Upper lobe of left lung (tissue), 6 donors: ENCODE results near the gene MBD3. TPM values are rescaled to one million over a fixed set of nuclear protein-coding genes. Genes with fewer than 3 reads are reported as not detected.
A peak's percentile ranks its signal among the peaks of the same experiment; 100 is the strongest.

ENCODE experiments used
- ATAC-seq, 2 donors: fragments of 200-7000 bp; cut with Tn5 transposase; one replicate each; pipeline ENCODE4 v1.9.1; 2022; ENCODE audit warnings: mild to moderate bottlenecking in 2 of 2, moderate library complexity in 2 of 2; ENCODE audit not compliant: low FRiP score in 2 of 2
- DNase-seq, 2 donors: peaks; one replicate each; pipeline ENCODE4 v3.0.0-alpha.2; 2019 to 2020
- H3K27ac ChIP-seq, 4 donors: fragments of 200-600 bp; sonication (generic); one replicate each; pipeline ENCODE4 v1.5.1; 2016 to 2019
- H3K27me3 ChIP-seq, 4 donors: fragments of 200-600 bp; sonication (generic); one replicate each; pipeline ENCODE4 v1.5.1; 2017 to 2019
- H3K36me3 ChIP-seq, 4 donors: fragments of 200-600 bp; sonication (generic); one replicate each; pipeline ENCODE4 v1.5.1; 2016 to 2019
- H3K4me1 ChIP-seq, 4 donors: fragments of 200-600 bp; sonication (generic); one replicate each; pipeline ENCODE4 v1.5.1; 2018 to 2019
- H3K4me3 ChIP-seq, 4 donors: fragments of 200-600 bp; sonication (generic); one replicate each; pipeline ENCODE4 v1.5.1; 2017 to 2019; ENCODE audit warnings: mild to moderate bottlenecking in 2 of 4, moderate library complexity in 1 of 4
- H3K9me3 ChIP-seq, 4 donors: fragments of 200-600 bp; sonication (generic); one replicate each; pipeline ENCODE4 v1.5.1; 2018 to 2019
- CTCF ChIP-seq, 6 experiments: fragments of 450-650 bp in 4 of 6; fragments of 200-600 bp in 2 of 6; sonication (generic) in 2 of 6; IDR thresholded peaks; one replicate each; pipeline ENCODE4 v1.5.1; 2016 to 2019; ENCODE audit warnings: antibody characterized with exemption in 6 of 6
- EP300 ChIP-seq, 4 donors: sonication (generic); formaldehyde crosslinking; IDR thresholded peaks; one replicate each; pipeline ENCODE4 v1.5.1; 2017; ENCODE audit warnings: antibody characterized with exemption in 4 of 4, control low read depth in 2 of 4
- POLR2A ChIP-seq, 4 donors: fragments of 450-650 bp; IDR thresholded peaks; one replicate each; pipeline ENCODE4 v1.5.1; 2016 to 2017; ENCODE audit warnings: antibody characterized with exemption in 4 of 4, mild to moderate bottlenecking in 2 of 4
- POLR2AphosphoS5 ChIP-seq, 2 donors: sonication (generic); formaldehyde crosslinking; IDR thresholded peaks; one replicate each; pipeline ENCODE4 v1.5.1; 2017; ENCODE audit warnings: antibody characterized with exemption in 2 of 2
- WGBS, 2 donors: methylation state at CpG; one replicate each; pipeline ENCODE4 v1.1.5; 2017 to 2018; 5-methylcytosine and 5-hydroxymethylcytosine counted together
- total RNA-seq, 6 donors: library from RNA; depleted of rRNA in 4 of 6; stranded (reverse); fragments of >200 nt in 4 of 6; gene quantifications; one replicate each; pipeline versions ENCODE4 v1.1.0 to v1.2.1, GENCODE V29; 2016 to 2021
- donor health status: DM: no; HTN: no; CAD: no; lungs with moderate emphysema.
- donor health status: DM: no; HTN: yes; CAD: no; lungs with severe emphysema.

The MBD3 gene
- total RNA-seq, 6 donors from 2014 or later, result 65.1 to 158 (median 107) TPM

- Histone ChIP-seq H3K36me3 (peaks cover 8 to 29% (median 24%) of the 10 kb centered on the region in 4 donors), H3K4me3 (no peak overlapping the region), H3K27me3 (no peaks in the 10 kb centered on the region), H3K4me1 (peaks cover 29 to 46% (median 33%) of the 10 kb centered on the region in 4 donors), H3K27ac (no peak overlapping the region), H3K9me3 (no peaks in the 10 kb centered on the region)
- ATAC-seq (no peak), DNase-seq (no peak)
- no peak for TF ChIP-seq POLR2AphosphoS5 (IDR thresholded peaks at IDR 0.05)
- no peak for TF ChIP-seq EP300 (IDR thresholded peaks at IDR 0.05)
- TF ChIP-seq POLR2A (IDR thresholded peaks at IDR 0.05), result no peak
- no peak for TF ChIP-seq CTCF (IDR thresholded peaks at IDR 0.05)
- WGBS, 2 donors, result 91 to 92% methylated on average over 21 of the region's 21 CpGs
Measured at GRCh38 chr19:1602091-1602707, 9.5 kb upstream of the MBD3 start.

GRCh38 chr19:1601613-1602064 is 9.0 kb upstream of the MBD3 start:
- 91 to 93% methylated on average over 14 of the region's 14 CpGs for WGBS, 2 donors
- TF ChIP-seq CTCF (IDR thresholded peaks at IDR 0.05) (no peak), EP300 (IDR thresholded peaks at IDR 0.05) (no peak), POLR2A (IDR thresholded peaks at IDR 0.05) (no peak), POLR2AphosphoS5 (IDR thresholded peaks at IDR 0.05) (no peak)
- no peaks in the 10 kb centered on the region for H3K9me3 ChIP-seq
- no peak overlapping the region for H3K27ac ChIP-seq
- no peaks in the 10 kb centered on the region for H3K27me3 ChIP-seq
- DNase-seq (no peak), ATAC-seq (no peak)
- peaks cover 9 to 35% (median 28%) of the 10 kb centered on the region in 4 donors for H3K36me3 ChIP-seq
- H3K4me3 ChIP-seq, result no peak overlapping the region
- peaks cover 27 to 44% (median 31%) of the 10 kb centered on the region in 4 donors for H3K4me1 ChIP-seq

GRCh38 chr19:1599460-1599846 is 6.8 kb upstream of the MBD3 start:
- H3K4me3 ChIP-seq, result no peak overlapping the region
- WGBS, 2 donors, result 93 to 94% methylated on average over 2 to 15 of the region's 15 CpGs
- H3K27ac ChIP-seq, result no peak overlapping the region
- H3K27me3 ChIP-seq, result no peaks in the 10 kb centered on the region
- DNase-seq, result peak in 1 of 2 donors; percentile 78
- peak in 1 of 2 donors; percentile 46 for ATAC-seq
- H3K36me3 ChIP-seq, result peaks cover 9 to 48% (median 34%) of the 10 kb centered on the region in 4 donors
- no peaks in the 10 kb centered on the region for H3K9me3 ChIP-seq
- TF ChIP-seq EP300 (IDR thresholded peaks at IDR 0.05), result no peak
- no peak for TF ChIP-seq CTCF (IDR thresholded peaks at IDR 0.05)
- TF ChIP-seq POLR2AphosphoS5 (IDR thresholded peaks at IDR 0.05), result no peak
- peaks cover 18 to 30% (median 21%) of the 10 kb centered on the region in 4 donors for H3K4me1 ChIP-seq

GRCh38 chr19:1598777-1599459 is 6.3 kb upstream of the MBD3 start:
- H3K27me3 ChIP-seq, result no peaks in the 10 kb centered on the region
- H3K4me1 ChIP-seq, result peaks cover 12 to 24% (median 16%) of the 10 kb centered on the region in 4 donors
- no peak overlapping the region for H3K27ac ChIP-seq
- H3K9me3 ChIP-seq, result no peaks in the 10 kb centered on the region
- ATAC-seq (peak in 1 of 2 donors; percentile 12), DNase-seq (no peak)
- peaks cover 9 to 48% (median 34%) of the 10 kb centered on the region in 4 donors for H3K36me3 ChIP-seq
- 91 to 94% methylated on average over 13 to 20 of the region's 20 CpGs for WGBS, 2 donors
- H3K4me3 ChIP-seq, result no peak overlapping the region
- no peak for TF ChIP-seq EP300 (IDR thresholded peaks at IDR 0.05)
- TF ChIP-seq CTCF (IDR thresholded peaks at IDR 0.05), result no peak
- TF ChIP-seq POLR2A (IDR thresholded peaks at IDR 0.05), result no peak
- TF ChIP-seq POLR2AphosphoS5 (IDR thresholded peaks at IDR 0.05), result no peak
